NCI-H226 (cell line): ENCODE results near the gene OR51B6.
"Not testable (repeated sequence)": the region's sequence is repeated elsewhere in the genome, so short reads cannot be mapped to it uniquely, and the experiment has no call there.

Source experiments
- DNase-seq: peaks from one replicate; pipeline ENCODE4 v3.0.0-alpha.2; 2015

The OR51B6 gene

DNA sequence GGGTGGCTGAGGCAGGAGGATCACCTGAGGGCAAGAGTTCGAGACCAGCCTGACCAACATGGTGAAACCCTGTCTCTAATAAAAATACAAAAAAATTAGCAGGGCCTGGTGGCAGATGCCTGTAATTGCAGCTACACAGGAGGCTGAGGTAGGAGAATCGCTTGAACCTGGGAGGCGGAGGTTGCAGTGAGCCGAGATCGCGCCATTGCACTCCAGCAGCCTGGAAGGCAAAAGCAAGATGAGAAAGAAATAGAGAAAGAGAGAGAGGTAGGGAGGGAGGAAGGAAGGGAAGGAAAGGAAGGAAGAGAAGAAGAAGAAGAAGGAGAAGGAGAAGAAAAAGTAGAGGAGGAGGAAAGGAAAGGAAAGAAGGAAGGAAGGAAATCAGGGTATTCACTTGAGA lies 15.1 kb downstream of the OR51B6 start:
- not testable (repeated sequence) for DNase-seq

DNA sequence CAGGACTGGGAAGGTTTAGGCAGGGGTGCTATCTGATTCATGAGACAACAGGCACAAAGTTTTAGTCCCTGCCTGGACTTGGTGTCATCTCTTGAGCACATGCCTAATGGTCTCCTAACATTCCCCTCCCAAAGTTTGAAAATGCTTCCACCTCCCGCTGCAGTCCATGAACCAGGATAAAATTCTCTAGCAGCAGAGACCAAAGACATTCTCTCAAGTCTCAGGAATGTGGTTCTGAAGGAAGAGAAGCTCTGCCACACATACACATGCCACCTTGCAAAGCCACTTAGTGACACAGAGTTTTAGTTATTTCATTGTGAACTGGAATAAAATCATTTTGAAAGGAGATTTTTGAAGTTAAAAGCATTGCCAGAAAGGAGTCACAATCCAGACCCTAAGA lies 15.5 kb downstream of the OR51B6 start:
- peak; percentile 17 for DNase-seq

DNA sequence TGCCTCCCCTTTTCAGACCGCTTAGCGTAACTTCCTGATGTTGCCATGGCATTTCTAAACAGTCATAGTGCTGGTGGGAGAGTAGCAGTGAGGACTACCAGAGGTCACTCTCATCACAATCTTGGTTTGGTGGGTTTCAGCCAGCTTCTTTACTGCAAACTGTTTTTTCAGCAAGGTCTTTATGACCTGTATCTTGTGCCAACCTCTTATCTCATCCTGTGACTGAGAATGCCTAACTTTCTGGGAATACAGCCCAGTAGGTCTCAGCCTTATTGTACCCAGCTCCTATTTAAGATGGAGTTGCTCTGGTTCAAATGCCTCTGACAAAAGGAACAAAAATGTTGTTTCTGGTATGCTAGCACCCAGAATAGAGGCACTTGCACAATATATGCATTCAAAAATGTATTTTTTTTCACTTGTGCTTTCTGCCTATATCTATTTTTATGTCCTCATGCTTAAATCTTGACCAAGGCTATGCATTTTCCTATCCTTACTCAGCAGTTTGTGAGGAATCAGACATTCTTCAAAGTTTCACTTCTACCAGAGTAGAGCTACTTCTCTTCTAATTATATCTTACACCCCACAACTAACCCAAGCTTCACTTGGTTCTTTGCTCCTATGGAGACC lies 16.3 kb downstream of the OR51B6 start:
- DNase-seq: peak; percentile 82

DNA sequence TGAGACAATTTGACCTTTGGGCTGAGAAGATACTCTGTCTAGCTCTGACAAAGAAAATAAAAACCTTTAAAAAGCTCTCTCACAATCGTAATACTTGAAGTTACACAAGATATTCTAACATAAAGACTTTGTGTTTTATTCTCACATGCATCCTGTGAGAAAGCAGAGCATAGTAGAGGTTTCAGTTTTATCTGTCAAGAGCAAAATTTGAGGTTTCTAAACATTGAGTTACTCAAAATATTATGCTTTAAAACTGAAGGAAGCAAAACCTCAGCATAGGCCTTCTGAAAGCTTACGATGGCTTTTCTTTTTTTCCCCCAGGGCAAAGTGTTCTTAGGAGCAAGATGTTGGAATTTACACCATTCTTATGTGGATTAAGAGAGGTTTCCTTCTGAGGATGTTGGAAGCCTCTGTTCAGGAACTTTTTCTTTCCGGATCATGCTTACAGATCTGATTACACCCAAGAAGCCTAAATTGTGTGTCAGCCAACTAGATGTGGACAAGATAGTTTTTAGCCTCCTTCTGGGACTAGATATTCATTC lies 17.3 kb downstream of the OR51B6 start:
- no peak for DNase-seq

DNA sequence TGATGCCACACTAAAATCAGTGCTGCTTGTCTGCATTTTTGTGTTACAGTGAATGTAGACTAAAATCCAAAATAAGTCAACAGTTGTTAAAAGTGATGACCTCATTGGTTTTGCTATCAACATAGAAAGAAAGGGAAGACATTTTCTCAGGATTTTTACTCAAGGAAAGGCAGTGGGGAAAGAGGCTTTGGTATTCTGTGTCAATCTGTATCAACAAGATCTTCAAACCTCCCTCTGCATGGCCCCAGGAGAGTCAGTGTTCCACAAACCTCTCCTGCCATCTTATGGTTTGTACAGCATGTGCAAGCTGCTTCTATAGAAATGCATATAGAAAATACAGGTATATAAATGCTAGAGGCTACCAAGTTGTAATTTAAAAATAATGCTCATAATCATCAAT lies 18.5 kb downstream of the OR51B6 start:
- DNase-seq: peak; percentile 56

DNA sequence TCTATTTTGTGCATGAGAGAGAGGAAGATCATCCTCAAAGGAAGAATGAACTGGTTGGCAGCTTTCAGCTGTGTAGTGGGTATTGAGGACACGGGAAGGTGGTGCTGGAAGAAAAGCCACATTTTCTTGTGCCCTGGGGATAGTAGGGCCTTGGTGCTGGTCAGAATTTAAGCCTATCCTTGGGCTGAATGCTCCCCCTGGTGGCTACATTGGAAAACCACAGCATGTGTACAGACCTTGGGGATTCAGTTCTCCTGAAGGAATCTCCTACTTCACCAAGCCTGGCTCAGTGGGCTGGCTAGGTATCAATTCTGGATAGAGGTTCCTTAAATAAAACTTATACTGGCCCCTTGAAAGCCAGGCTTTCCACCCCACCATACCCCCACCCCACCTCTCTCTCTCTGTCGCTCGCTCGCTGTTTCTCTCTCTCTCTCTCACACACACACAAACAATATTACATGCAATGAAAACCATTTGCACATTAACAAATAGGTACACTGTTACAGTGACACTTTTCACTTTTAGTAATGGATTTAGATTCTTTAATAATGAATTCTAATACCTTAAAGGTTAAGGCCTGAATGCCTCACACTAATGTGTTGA lies 29.5 kb downstream of the OR51B6 start:
- peak; percentile 47 for DNase-seq

DNA sequence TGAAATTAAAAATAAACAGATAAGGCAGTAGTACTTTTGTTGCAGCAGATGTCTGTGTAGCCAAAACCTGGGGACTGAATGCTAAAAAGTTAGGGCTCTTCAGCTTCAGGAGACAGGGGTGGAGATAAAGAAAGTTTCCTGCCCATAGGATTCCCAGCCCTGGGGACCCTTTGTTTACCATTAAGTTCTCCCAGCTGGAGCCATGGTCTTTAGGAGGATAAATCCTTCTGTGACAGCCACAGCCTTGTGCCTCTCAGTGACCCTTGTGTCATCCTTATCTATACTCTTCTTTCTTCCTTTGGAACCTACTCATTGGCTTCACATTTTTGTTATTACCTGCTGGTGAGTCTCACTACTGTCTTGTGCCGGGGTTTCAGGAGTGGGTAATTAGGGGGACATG lies 32.3 kb downstream of the OR51B6 start, which contains the start of gene OR51M1:
OR51M1 (plus strand) TSS at position 237 of the 400 bp plus-strand sequence. CDS start 5,587 bp downstream, outside the sequence.
- no peak for DNase-seq

DNA sequence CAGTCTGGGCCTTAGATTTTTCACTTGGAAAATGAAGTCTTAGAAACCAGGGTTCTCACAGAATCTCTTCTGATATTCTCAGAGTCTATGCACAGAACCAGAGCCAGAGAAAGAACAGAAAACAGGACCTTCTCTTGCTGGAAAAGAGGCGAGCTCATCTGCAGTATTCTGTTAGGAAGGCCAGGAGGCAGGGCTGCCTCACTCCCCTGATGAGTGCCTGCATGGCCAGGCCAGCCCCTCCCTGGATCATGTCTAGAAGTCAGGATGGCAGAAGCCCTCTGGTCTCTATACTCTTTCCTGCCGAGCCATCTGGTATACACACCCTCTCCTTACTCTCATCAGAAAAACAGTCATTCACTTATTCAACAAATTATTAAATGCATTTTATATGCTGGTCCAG lies 33.0 kb downstream of the OR51B6 start:
- no peak for DNase-seq

DNA sequence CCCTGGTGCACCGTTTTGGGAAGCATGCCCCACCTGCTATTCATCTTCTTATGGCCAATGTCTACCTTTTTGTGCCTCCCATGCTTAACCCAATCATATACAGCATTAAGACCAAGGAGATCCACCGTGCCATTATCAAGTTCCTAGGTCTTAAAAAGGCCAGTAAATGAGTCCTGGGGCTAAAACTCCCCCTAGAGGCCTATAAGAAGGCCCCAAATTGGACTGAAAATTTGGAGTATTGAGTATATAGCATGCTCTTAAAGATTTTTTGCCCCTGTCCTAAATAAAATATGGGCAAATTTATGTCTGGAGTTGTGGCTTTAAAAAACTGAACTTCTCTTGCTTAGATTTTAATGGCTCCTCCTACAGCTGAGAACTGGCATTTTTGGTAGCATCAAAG lies 38.9 kb downstream of the OR51B6 start:
- DNase-seq: no peak

DNA sequence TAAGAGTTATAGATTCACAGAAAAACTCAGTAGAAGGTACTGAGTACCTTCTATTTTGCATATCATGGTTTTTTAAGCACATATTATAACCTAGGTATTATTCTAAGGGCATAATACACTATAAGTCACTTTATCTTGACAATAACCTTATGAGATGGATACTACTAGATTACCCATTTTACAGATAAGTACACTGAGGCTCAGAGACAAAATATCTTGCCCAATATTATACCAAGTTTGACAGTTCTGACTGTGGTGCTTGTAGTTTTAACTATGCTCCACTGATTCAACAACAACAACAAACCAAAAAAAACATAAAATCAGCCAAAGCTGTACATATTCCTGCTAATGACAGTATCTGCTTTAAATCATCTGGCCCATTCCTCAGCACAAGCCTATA lies 42.8 kb downstream of the OR51B6 start:
- no peak for DNase-seq

DNA sequence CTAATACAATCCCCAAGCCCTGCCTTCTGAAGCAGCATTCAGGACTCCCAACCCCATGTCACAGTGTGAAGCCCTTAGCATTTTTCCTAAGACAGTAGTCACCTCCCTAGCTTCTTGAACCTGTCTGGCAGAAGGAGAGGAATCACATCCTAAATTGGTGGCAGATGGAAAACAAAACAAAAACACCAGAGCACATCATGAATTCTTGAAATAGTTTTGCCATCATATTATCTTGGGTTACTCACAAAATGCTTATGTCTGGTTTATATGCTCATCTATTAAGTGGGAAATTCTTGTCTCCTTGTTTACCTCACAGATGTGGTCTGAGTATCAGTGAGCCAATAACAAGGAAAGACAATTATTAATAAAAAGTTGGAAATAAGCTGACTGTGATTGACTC lies 47.6 kb downstream of the OR51B6 start:
- DNase-seq: no peak
